IMR-90 (cell line): Measurements from ENCODE around the gene PAQR5. TPM values are rescaled to one million over a fixed set of nuclear protein-coding genes. Genes with fewer than 3 reads are reported as not detected.

Experiments used
- ATAC-seq: fragments of 200-7000 bp; cut with Tn5 transposase; 2 replicates; pipeline ENCODE4 v1.9.1; 2020; ENCODE audit warnings: low read depth, mild to moderate bottlenecking, moderate library complexity
- BruUV-seq: library from RNA; stranded (reverse); fragments of 400-500 nt; replicated peaks from 2 replicates; lab custom pipeline; 2021; lab: Mats Ljungman, UMichigan
- CTCF ChIA-PET: fragments of 300-600 bp; formaldehyde crosslinking; extraction: SDS; loops from one replicate; lab custom pipeline; 2021; ENCODE audit warnings: antibody characterized with exemption; lab: Yijun Ruan, JAX
- POLR2A ChIA-PET: fragments of 300-600 bp; sonication (Branson Sonifier 250); formaldehyde crosslinking; loops from one replicate; lab custom pipeline; 2022; ENCODE audit warnings: antibody characterized with exemption; ENCODE audit not compliant: unreplicated experiment; lab: Charles Lee
- DNase-seq: peaks from one replicate; pipeline ENCODE4 v3.0.0; 2013
- H2AFZ ChIP-seq: replicated peaks from 2 replicates; pipeline ENCODE3; 2013; ENCODE audit warnings: low read length, mild to moderate bottlenecking; ENCODE audit not compliant: poor library complexity
- H2AK5ac ChIP-seq: 2 replicates; pipeline ENCODE4 v1.6.1; 2013; ENCODE audit warnings: low read depth, low read length, inconsistent platforms
- H2AK9ac ChIP-seq: replicated peaks from 2 replicates; pipeline ENCODE3; 2013; ENCODE audit warnings: mild to moderate bottlenecking, low read depth, low read length, moderate library complexity; ENCODE audit not compliant: poor library complexity
- H2BK120ac ChIP-seq: 2 replicates; pipeline ENCODE4 v1.6.1; 2013; ENCODE audit warnings: low read depth, low read length, inconsistent platforms
- H2BK15ac ChIP-seq: 3 replicates; pipeline ENCODE4 v1.6.1; 2013; ENCODE audit warnings: low read depth, low read length, inconsistent platforms
- H2BK20ac ChIP-seq: 2 replicates; pipeline ENCODE4 v1.6.1; 2013; ENCODE audit warnings: low read depth, mild to moderate bottlenecking, inconsistent platforms, low read length, moderate library complexity
- H2BK5ac ChIP-seq: 2 replicates; pipeline ENCODE4 v1.6.1; 2013; ENCODE audit warnings: mild to moderate bottlenecking, low read depth, low read length, inconsistent platforms; ENCODE audit not compliant: poor library complexity, severe bottlenecking
- H3K14ac ChIP-seq: replicated peaks from 2 replicates; pipeline ENCODE4 v1.6.1; 2013; ENCODE audit warnings: low read depth, low read length, inconsistent platforms
- H3K18ac ChIP-seq: 2 replicates; pipeline ENCODE4 v1.6.1; 2013; ENCODE audit warnings: low read depth, low read length, control low read depth
- H3K23ac ChIP-seq: 2 replicates; pipeline ENCODE4 v1.6.1; 2013; ENCODE audit warnings: low read depth, low read length, inconsistent platforms
- H3K27ac ChIP-seq: 2 replicates; pipeline ENCODE4 v1.5.1; 2013; ENCODE audit warnings: mild to moderate bottlenecking, control low read depth, low read length; ENCODE audit not compliant: insufficient read depth
- H3K27me3 ChIP-seq: 2 replicates; pipeline ENCODE4 v1.6.1; 2013; ENCODE audit warnings: low read length; ENCODE audit not compliant: control insufficient read depth, insufficient read depth
- H3K36me3 ChIP-seq: 2 replicates; pipeline ENCODE4 v1.6.1; 2013; ENCODE audit warnings: low read length, mixed read lengths; ENCODE audit not compliant: control insufficient read depth, insufficient read depth
- H3K4ac ChIP-seq: 2 replicates; pipeline ENCODE4 v1.6.1; 2013; ENCODE audit warnings: low read depth, low read length, inconsistent platforms
- H3K4me1 ChIP-seq: 2 replicates; pipeline ENCODE4 v1.6.1; 2013; ENCODE audit warnings: low read length, mixed read lengths; ENCODE audit not compliant: control insufficient read depth, insufficient read depth
- H3K4me2 ChIP-seq: 2 replicates; pipeline ENCODE4 v1.6.1; 2013; ENCODE audit warnings: low read depth, mild to moderate bottlenecking, control low read depth, low read length, moderate library complexity
- H3K4me3 ChIP-seq: 2 replicates; pipeline ENCODE4 v1.5.1; 2013; ENCODE audit warnings: low read depth, mild to moderate bottlenecking, control low read depth, low read length, moderate library complexity; ENCODE audit not compliant: insufficient read depth
- H3K56ac ChIP-seq: 2 replicates; pipeline ENCODE4 v1.6.1; 2013; ENCODE audit warnings: low read length, inconsistent platforms; ENCODE audit not compliant: insufficient read depth; ENCODE audit errors: extremely low read depth
- H3K79me1 ChIP-seq, 2 experiments: 2 replicates each; pipeline ENCODE4 v1.6.1; 2013; ENCODE audit warnings: low read length in 2 of 2, inconsistent platforms in 1 of 2, low read depth in 1 of 2
- H3K9ac ChIP-seq: 2 replicates; pipeline ENCODE4 v1.6.1; 2013; ENCODE audit warnings: low read depth, low read length, control low read depth
- H3K9me1 ChIP-seq: 2 replicates; pipeline ENCODE4 v1.6.1; 2013; ENCODE audit warnings: low read length, inconsistent platforms; ENCODE audit not compliant: insufficient read depth
- H3K9me3 ChIP-seq: 2 replicates; pipeline ENCODE4 v1.6.1; 2013; ENCODE audit warnings: low read length; ENCODE audit not compliant: control insufficient read depth, insufficient read depth
- H4K20me1 ChIP-seq: 2 replicates; pipeline ENCODE4 v1.6.1; 2013; ENCODE audit warnings: low read length, inconsistent platforms; ENCODE audit not compliant: insufficient read depth
- H4K5ac ChIP-seq: 2 replicates; pipeline ENCODE4 v1.6.1; 2013; ENCODE audit warnings: mild to moderate bottlenecking, low read depth, low read length, control low read depth
- H4K8ac ChIP-seq, 2 experiments: 2 replicates each; pipeline ENCODE4 v1.6.1; 2013; ENCODE audit warnings: low read depth in 2 of 2, low read length in 2 of 2, control low read depth in 1 of 2, inconsistent platforms in 1 of 2
- H4K91ac ChIP-seq: 2 replicates; pipeline ENCODE4 v1.6.1; 2013; ENCODE audit warnings: low read depth, low read length, inconsistent platforms; ENCODE audit not compliant: insufficient read depth
- BHLHE40 ChIP-seq: fragments of 150-350 bp; IDR thresholded peaks from 2 replicates; pipeline ENCODE4 v1.6.1; 2016; ENCODE audit warnings: mild to moderate bottlenecking, low read depth, low read length
- CEBPB ChIP-seq: IDR thresholded peaks from 2 replicates; pipeline ENCODE4 v1.6.1; 2012; ENCODE audit warnings: low read depth, low read length, improper control_type of control experiment
- ELK1 ChIP-seq: fragments of 150-350 bp; IDR thresholded peaks from 2 replicates; pipeline ENCODE4 v1.6.1; 2016; ENCODE audit warnings: low read depth, mild to moderate bottlenecking, low read length, moderate library complexity, borderline replicate concordance
- MAZ ChIP-seq: IDR thresholded peaks from 2 replicates; pipeline ENCODE4 v1.6.1; 2012; ENCODE audit warnings: low read depth, mild to moderate bottlenecking, low read length, improper control_type of control experiment, moderate library complexity, borderline replicate concordance
- NFE2L2 ChIP-seq: fragments of 150-350 bp; IDR thresholded peaks from 2 replicates; pipeline ENCODE4 v1.6.1; 2016; ENCODE audit warnings: low read depth, mild to moderate bottlenecking, low read length
- WGBS, 2 experiments: methylation state at CpG; one replicate each; pipeline versions ENCODE4 v1.1.5 to v1.1.7; 2013; ENCODE audit warnings: missing lambda C conversion rate in 2 of 2; ENCODE audit not compliant: insufficient read length in 1 of 2; ENCODE audit errors: extremely low coverage in 2 of 2; 5-methylcytosine and 5-hydroxymethylcytosine counted together
- dilution Hi-C: fragments of 300-500 bp; cut with HindIII; formaldehyde crosslinking; loops from one replicate; pipeline ENCODE4 v1.14.3; 2018; ENCODE audit warnings: low sequenced_read_pairs; ENCODE audit not compliant: unreplicated experiment
- in situ Hi-C: fragments of 300-500 bp; cut with MboI; formaldehyde crosslinking; loops from 3 replicates; pipeline ENCODE4 v1.14.3; 2019; ENCODE audit warnings: low sequenced_read_pairs, inconsistent platforms, mixed read lengths
- intact Hi-C: fragments of 100-400 bp; cut with micrococcal nuclease; formaldehyde crosslinking; loops from 2 replicates; pipeline ENCODE4 v1.10.0; 2022
- polyA plus RNA-seq, 3 experiments: library from polyadenylated mRNA; depleted of rRNA; stranded (reverse); fragments of >200 nt; gene quantifications; 2 replicates each; pipeline ENCODE4 v1.2.3, GENCODE V29; 2012; ENCODE audit warnings: low replicate concordance in 1 of 3
- total RNA-seq: library from RNA; depleted of rRNA; stranded (reverse); fragments of >200 nt; gene quantifications from 2 replicates; pipeline ENCODE4 v1.2.3, GENCODE V29; 2012

PAQR5 gene
- total and polyA plus RNA-seq, 2 of the 4 experiments (the other 2 are of a cell fraction) = 2.3 to 2.7 TPM

DNA sequence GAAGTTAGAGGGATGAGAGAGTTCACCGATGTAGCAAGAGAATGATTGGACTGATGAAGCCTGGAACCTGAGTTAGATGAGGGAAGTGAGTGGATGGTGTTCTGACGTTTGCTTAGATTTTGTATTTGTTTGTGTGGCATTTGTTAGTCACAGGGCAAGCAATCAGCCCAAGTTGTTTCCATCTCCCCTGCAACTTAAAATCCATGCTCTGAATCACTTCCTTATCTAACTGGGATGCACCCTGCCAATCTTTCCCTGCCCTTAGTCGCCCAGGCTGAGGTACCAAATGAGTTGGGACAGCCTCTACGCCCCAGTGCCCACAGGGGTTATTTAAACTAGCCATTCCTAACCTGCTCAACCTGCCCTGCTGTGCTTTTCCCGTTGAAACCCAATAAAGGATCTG lies 12.6 kb downstream of the PAQR5 start:
- H3K4ac ChIP-seq = peak overlapping the region; percentile 97
- H2AK9ac ChIP-seq = peak overlapping the region; percentile 53
- peak overlapping the region; percentile 84 for H2AFZ ChIP-seq
- H4K91ac ChIP-seq = peak overlapping the region; percentile 78
- peak; percentile 80 for ATAC-seq
- peak overlapping the region; percentile 44 for H3K18ac ChIP-seq
- in situ Hi-C loops (no loop called here), dilution Hi-C loops (no loop called here), intact Hi-C loops (no loop called here)
- peak overlapping the region; percentile 93 for H3K14ac ChIP-seq
- peak overlapping the region; percentile 99 for H2AK5ac ChIP-seq
- H3K27ac ChIP-seq = peak overlapping the region; percentile 55; the same call in 1 of the 2 replicates
- DNase-seq = peak; percentile 83
- no peak overlapping the region for H3K4me2 ChIP-seq
- ChIA-PET POLR2A (no interaction called here), CTCF (no interaction called here)
- H3K36me3 ChIP-seq = no peaks in the 10 kb centered on the region
- no TSS peak for BruUV-seq
- H3K79me1 ChIP-seq = 0 out of 4 replicates have a peak, but pooled peaks cover 0 to 10% of the 10 kb centered on the region in 2 experiments
- H4K8ac ChIP-seq = peak overlapping the region; percentile 7 to 80; a peak in 2 of 4 replicates
- H3K23ac ChIP-seq = peak overlapping the region; percentile 96
- H2BK20ac ChIP-seq = peak overlapping the region; percentile 96
- peak overlapping the region; percentile 86 for H2BK5ac ChIP-seq
- H2BK120ac ChIP-seq = peak overlapping the region; percentile 97
- WGBS, 2 experiments = 77% methylated on average over 3 of the region's 5 CpGs; no CpG with 5 or more reads in 1 of the 2 experiments
- H3K9me3 ChIP-seq = no peaks in the 10 kb centered on the region
- H3K4me3 ChIP-seq = no peak overlapping the region
- H4K20me1 ChIP-seq = 0 out of 2 replicates have a peak, but pooled peaks cover 2% of the 10 kb centered on the region
- H4K5ac ChIP-seq = peak overlapping the region; percentile 38
- no peak overlapping the region for H3K56ac ChIP-seq
- TF ChIP-seq BHLHE40 (no peak), ELK1 (no peak), MAZ (no peak), NFE2L2 (no peak), CEBPB (peak; percentile 72)
- no peaks in the 10 kb centered on the region for H3K27me3 ChIP-seq
- H3K9ac ChIP-seq = no peak overlapping the region
- H3K9me1 ChIP-seq = peaks cover 11% of the 10 kb centered on the region
- peak overlapping the region; percentile 86 for H2BK15ac ChIP-seq
- peaks cover 10% of the 10 kb centered on the region for H3K4me1 ChIP-seq
